Hypothalamus (tissue), 51 donors: ENCODE results near the gene C11orf16.
"Not testable (repeated sequence)": the region's sequence is repeated elsewhere in the genome, so short reads cannot be mapped to it uniquely, and the experiment has no call there.

ENCODE experiments used
- DNase-seq, 51 donors: peaks; one replicate each; lab custom pipeline; 2025; lab: John Stamatoyannopoulos, UW

The C11orf16 gene, protein sequence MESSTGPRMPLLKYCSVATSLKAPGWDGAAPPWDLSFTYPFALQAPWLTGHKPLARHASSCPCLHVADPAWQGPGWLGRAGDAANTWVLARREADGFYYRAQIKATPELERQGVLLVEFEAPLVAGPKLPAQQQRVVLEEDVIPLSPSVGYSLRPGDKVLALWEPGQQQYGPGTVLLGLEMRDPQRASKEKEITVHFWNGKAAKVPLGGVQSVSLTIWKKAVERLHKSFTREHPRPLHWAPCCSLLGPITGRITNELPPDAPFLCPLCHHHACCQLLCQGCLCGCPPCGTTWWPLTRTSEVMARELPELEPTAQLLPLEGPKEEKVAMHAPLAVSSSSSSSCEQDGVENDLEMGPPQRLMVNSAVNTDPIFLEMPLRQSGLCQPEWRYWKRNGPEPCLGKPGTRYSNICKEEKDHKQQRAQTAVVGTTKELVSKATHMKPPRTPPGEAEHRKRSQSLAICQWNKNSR

DNA sequence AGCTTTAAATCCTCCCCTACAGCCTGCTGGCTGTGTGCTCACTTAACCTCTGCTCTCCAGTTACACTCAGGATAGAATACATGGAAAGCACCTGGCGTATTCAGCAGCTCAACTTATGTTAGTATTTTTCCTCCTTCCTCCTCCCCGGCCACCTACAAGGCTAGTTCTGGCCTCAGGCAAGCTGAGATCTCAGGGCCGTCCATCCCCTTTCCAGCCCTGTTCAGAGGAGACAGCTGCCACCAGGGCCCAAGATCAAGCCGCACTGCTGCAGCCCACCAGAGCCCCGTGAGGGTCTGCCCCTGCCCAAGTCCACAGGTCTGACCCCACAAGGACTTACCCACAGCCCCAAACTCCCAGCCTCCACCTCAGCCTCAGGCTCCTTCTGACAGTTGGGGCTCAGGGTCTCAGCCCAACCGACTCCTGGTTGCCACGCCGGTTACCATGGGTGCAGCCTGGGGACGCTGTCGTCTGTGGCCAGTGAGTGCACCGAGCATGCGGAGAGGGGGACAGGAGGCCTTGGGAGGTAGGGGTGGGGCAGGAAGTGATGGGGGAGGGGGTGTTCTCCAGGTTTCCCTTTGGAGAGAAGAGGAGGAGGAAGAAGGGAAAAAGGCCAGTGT, at the start of gene C11orf16:
TSS of gene C11orf16 (minus strand) at position 384 of the 617 bp plus-strand sequence. CDS start 639 bp downstream, outside the sequence.
- peak in 1 of 51 donors; percentile 16 for DNase-seq

DNA sequence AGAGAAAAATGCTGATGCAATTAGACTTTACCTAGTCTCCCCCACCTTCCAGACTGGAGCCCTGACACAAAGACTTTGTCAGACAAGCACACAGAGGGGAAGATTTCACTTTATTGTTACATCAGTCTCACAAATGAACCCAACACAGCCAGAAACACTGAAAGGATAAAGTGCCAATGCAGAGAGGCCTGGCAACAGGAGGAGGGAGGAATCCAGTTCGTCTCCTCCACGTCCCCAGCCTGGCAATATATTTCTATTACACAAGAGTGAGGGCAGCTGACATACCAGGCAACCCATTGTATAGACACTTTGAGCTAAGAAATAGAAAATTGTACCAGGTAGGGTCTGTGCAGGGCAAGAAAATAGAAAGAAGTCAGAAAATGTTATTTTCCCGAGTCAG, 47.7 kb upstream of the C11orf16 start:
- no peak for DNase-seq

DNA sequence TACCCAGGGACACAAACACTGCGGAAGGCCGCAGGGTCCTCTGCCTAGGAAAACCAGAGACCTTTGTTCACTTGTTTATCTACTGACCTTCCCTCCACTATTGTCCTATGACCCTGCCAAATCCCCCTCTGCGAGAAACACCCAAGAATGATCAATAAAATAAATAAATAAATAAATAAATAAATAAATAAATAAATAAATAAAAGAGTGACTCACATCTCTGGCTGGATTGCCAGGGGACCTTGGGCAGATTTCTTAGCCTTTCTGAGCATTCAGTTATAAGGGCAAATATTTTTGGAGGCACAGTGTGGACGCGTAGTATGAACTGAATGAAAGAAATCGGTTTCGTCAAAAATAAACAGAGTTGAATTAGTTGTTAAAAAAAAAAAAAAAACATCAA, 46.6 kb upstream of the C11orf16 start:
- not testable (repeated sequence) for DNase-seq

DNA sequence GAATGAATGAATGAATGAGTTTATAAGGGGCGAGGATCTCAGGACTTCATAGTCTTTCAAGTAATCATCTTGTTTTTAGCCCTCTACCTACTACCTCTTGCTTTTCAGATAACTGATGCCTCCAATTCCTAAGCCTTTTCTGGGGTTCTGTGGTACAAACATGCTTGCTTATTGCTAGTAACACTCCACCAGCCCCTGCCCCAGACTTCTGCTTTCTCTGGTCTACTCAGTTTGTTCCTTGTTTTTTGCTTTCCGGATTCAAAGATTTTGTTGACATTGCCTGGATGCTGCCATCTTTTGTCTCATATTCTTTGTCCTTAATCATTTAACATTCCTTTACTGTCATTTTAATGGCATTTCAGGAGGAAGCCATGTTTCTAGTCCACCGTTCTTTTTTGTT, 40.4 kb upstream of the C11orf16 start:
- DNase-seq = no peak

DNA sequence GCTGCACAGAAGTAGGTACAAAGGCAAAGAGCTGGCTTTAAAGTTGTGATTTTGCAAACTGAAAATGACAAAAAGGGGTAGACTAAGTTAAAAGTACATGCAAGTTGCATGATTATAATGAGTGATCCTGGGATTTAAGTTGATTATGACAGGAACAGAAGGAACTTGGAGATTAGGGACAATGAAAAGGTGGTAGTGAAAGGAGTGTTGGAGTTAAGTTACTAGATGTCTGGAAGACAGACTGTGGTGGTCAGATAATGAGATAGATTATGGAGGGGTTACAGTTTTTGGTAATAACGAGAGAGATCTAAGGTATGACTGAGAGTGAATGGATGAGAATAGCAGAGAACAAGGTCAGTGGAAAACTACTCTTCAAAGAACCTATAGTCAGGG, 39.2 kb upstream of the C11orf16 start:
- DNase-seq = no peak

DNA sequence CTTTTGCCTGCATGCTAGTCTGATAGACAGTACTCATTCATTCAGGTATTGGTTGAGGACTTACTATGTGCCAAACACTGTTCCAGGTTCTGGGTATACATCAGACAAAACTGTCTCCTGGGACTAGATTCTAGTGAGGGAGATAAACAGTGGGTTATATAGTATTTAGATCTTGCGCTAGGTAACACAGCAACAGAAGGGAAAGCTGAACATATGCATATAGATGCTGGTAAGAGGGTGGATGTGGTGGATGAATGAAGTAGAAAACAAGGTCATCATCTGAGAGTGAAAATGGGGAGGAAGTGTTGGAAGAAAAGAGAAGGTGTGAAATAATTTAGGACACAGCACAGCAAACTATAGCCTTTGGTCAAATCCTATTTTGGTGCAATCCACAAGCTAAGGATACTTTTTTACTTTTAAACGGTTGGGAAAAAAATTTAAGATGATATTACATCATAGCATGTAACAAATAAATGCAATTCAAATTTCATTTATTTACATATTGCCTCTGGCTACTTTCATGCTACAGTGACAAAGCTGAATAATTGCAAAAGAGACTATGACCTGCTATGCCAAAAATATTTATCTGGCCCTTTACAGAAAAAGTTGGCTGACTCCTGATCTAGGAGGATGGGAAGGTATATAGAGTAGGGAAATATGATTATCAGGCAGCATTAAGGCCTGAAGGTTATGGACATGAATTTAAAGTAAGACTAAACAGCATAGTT, 38.6 kb upstream of the C11orf16 start:
- DNase-seq = no peak

DNA sequence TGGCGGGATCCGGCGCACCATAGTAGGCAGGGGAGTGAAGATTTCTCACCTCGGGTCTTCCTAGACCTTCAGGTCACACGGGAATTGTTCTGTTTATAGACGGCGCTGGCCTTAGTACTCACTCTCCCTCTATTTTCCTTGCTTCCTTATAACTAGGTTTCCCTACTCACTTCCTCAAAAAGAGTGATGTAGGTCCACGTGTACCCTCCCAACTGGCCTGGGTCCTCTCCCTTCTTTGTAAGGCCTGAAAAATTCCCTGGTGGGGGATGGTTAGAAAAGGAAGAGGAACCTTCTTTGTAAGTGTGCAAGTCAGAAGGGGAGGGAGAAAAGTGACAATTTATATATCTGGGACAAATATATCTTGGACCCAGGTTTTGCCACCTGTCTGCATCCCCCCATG, 34.4 kb upstream of the C11orf16 start:
- no peak for DNase-seq

DNA sequence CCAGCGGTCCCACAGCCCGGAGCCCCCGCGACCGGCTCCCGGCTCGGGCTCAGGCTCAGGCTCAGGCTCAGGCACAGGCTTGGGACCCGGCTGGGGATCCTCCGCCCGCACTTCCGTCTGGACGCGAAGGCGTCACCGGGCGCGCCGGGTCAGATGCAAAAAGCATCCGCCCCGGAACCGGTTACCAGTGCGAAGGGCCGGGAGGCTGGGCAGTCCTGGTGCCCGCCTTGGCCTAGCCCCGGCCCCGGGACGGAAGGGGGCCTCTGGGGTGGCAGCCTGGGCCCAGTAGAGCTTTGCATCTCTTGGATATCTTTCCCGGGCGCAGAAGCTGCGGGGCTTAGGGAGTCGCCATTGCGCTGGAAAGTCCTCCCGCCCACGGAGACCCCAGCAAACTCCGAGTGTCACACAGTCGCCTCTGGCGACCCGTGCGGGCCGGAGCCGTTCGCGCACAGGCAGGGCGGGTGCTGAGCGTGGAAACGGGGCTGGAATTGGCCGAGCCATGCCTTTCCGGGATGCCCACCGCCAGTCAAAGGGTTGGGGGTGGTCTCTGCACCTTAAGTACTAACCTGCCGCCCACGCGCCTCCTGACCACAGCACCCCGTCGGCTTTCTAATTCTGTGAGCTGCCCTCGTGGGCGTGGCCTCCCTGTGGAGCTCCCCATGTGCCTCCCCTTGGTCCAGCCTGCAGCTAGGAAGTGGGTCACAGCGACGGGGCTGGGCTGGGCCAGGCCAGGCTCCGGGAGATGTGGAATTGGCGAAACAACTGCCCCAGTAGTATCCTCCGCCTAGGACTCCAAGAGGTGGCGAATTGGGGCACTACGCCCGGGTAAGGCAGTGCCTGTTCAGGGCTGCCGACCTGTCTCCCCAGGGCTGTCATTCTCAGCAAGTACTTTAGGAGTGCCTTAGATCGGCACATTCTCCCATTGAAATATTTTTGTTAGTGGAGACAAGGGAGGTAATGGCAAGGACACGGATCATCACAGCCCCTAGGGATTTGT, 31.9 kb upstream of the C11orf16 start, which contains the start of gene TMEM9B:
TSS of gene TMEM9B (minus strand) at position 119 of the 997 bp plus-strand sequence. CDS start 129 bp downstream, outside the sequence.
- peak; percentile 42 to 95 (median 85) for DNase-seq

DNA sequence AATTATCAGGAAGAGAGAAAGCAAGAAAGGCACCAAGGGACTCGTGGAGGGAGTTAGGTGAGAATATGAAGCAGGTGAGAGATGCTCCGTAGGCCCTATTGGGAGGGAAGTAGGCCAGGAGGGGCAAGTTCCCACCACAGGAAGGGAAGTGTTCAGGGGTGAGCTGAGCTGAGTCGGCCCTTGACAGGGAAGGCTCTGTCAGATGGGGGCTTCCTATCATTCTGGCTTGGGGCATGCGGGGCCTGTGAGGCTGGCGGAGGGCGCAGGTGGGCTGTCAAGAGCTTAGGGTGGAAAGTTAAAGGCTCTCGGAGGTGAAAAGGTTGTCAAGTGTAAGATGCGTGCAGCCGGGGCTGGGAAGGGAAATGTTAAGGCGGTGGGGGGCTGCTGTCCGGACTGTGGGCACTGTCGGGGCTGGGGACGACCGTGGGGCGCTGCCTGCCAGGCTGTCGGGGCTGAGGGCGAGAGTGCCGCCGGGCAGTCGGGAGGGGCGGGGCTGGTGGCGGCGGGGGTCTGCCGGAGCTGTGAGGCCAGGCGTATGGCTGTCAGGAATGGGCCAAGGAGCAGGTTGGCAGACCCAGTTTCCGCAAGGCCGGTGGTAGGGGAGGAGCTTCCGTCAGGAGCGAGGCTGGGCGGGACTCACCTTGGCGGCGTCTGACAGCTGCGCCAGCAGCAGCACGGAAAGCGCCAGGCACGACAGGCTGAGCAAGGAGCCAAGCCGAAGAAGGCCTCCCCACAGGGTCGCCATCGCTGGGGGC, 31.0 kb upstream of the C11orf16 start:
- peak in 32 of 51 donors; percentile 12 to 91 (median 78) for DNase-seq

DNA sequence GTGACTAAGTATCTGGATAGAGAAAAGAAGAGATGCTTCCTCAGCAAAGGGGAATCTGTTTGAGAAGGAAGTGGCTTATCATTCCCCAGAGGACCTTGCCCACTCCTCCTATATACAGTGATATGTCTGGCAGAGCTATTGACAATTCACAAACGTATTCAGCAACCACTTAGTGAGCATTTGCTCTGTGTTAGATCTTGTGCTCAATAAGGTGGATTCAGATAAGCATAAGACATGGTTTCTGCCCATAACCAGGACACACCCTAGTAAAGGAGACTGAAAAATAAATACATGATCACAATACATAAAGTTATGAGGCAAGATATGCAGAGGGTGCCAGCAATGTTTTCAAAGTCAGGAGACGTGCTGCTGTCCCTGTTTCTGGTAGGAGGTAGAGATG, 30.1 kb upstream of the C11orf16 start:
- DNase-seq = no peak

DNA sequence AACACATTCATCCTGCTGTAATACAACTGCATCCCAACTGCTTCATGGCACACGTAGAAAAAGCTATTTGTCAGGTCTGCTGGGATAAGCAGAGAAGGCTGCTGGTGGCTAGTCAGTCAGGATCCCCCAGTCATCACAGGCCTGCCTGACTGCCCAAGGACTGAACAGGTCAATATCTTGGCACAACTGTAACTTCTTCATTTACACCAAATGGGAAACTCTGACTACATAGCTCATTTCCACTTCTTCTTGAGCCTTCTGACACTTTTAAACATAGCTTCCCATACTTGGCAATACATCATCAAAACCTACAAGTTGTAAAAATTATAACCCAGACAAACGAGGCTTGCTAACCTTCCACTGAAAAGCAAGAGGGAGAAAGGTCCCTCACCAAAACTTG, 28.7 kb upstream of the C11orf16 start:
- no peak for DNase-seq

DNA sequence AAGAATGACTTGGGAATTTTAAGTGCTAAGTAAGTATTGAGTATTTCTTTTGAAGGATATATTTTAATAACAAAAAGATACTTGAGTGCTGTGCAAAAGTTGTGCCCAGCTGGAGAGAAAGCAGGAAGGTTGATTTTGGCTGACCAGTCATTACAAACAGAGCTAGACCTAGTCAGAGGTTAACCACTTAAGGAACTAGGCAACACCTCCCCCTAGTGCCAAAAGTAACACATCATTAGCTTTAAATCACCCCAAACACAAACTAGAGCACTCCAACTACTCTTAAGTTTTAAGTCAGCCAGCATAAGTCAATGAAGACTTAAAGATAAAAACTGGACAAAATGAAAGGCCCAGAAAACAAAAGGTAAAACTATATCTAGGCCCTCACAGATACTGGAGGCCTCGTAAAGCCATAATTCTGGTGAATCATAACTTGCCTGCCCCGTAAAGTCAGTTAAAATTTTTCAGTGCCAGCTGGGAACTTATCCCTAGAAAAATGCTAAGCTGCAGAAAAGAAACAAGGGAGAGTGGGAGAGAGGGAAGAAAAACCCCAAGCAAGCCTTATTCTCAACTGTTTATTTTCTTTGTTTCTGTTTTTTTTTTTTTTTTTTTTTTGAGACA, 26.9 kb upstream of the C11orf16 start:
- peak in 2 of 51 donors; percentile 2 to 9 for DNase-seq

DNA sequence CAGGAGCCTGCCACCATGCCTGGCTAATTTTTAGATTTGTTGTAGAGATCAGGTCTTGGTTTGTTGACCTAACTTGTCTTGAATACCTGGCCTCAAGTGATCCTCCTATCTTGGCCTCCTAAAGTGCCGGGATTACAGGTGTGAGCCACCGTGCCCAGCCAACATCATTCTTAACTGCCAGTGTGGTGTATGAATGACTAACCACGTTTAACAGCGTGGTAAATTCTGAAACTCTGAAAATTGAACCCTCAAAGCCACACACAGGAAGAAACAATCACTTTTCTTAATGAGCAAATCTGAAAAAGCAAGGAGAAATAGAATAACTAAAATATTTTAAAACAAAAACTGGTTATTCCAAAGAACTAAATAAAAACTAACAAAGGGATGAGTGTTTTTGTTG, 24.1 kb upstream of the C11orf16 start:
- DNase-seq = no peak

DNA sequence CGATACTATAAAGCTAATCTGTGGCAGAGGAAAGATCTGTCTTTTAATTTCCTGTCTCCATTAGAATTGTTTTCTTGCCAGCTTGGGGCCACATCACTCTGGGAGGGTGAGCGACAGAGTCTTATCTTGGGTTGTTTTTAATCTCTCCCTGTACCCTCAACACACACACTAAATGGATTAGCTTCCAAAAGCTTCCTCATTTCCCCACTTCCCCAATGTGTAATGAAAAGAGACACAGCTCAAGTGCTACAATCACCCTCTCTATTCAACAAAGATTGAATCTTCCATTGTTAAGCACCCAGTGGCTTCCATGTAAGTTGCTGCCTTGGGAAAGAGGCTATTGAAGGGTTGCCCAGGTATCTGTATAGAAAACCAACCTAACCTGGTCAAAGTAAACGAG, 16.1 kb upstream of the C11orf16 start:
- DNase-seq = no peak

DNA sequence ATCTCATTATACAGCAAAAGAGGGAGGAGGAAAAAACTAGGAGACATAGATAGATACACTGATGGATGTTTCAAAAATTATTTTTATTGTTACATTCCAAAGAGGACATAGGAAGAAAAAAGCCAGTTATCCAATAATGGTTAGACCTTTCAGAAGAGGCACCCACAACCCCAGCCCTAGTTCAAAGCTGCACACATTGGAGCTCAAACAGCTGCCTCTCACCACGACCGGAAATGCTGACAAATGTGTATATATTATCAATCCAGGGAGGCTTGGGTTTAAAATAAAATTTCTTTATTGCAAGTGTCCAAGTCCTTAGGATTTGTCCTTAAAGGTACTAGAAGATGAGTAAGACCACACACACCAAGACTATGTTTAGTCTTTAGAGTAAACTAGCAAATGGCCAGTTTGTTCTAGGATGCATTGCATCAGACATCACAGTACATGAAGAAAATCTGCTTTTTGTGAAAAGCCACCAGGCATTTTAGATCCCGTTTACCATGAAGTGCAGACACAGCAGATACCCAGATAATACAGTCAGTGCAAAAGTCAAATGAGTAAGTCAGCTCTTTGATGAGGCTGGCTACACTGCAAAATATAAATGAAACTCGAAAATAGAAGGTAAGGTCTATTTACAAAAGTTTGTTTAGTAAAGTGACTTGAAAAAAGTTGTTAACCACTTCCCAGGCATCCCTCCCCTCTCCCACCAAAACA, 14.6 kb upstream of the C11orf16 start:
- no peak for DNase-seq

DNA sequence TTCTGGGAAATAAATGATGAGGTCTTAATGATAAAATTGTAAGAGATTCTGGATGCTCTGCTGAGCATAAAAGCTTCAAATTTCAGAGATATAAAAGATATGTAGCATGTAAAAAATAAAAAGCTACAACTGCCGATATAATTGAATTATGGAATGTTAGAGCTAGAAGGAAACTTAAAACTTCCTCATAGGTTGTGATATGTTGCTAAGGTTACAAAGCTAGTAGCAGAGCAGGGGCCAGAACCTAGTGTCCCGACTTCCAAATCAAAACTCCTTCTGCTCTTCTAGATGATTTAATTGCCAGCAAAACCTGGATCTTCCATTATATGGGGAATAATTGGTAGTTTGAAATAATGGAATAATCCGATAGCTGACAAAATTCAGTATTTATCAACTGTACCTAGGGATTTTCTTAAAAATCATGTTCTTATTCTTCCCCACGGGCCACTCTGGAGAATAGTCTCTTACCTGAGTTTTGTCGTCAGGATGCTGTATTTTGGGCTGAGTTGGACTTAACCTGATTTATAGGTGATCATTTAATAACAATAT, 9.8 kb upstream of the C11orf16 start, which contains the start of gene ASCL3:
TSS of gene ASCL3 (minus strand) at position 499 of the 549 bp plus-strand sequence. CDS start 4,855 bp downstream, outside the sequence.
- no peak for DNase-seq

DNA sequence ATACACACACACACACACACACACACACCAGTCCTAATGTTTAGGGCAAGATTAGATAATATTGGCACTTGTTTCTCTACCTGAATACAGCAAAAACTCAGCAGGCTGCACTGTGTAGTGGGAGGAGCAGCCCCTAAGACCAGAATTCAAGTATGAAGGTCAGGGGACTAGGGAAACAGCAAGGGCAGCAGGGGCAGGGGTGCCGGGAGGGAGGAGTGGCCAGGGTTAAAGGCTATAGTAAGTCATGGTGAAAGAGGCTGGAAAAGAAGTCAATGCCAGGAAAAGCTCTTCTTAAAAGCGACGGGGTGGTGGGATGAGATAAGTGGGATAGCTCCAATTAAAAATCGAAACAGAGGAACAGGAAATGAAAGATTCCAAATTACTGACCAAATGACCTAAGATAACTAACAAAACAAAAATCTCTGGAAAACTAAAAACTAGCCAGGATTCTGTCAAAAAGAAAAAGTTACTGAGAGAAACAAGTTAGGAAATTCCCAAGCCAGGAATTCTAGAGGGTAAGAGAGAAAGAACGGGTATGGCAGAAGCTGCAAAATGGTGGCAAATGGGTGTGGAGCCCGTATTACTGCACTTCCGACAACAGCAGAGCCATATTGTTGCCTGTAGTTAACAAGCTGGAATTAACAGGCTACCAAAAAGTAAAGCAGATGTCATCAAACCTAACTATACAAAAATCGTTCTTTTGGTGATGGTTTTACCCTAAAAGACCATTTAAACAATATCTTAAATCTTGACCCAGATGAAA, 8.8 kb upstream of the C11orf16 start:
- no peak for DNase-seq
